KMS-11 (cell line): ENCODE results near the gene VSNL1.
"Not testable (repeated sequence)": the region's sequence is repeated elsewhere in the genome, so short reads cannot be mapped to it uniquely, and the experiment has no call there.

ENCODE experiments used
- H2AFZ ChIP-seq: fragments of 200-600 bp; sonication (generic); 2 replicates; pipeline ENCODE4 v1.6.1; 2016; ENCODE audit warnings: antibody characterized with exemption, mixed run types, low read depth
- H3K27ac ChIP-seq: fragments of 200-600 bp; sonication (generic); 2 replicates; pipeline ENCODE4 v1.6.1; 2016; ENCODE audit warnings: mild to moderate bottlenecking, mixed run types
- H3K27me3 ChIP-seq: fragments of 200-600 bp; sonication (generic); 2 replicates; pipeline ENCODE4 v1.6.1; 2017; ENCODE audit warnings: mild to moderate bottlenecking, low read depth, mixed run types, moderate library complexity; ENCODE audit not compliant: insufficient read depth
- H3K36me3 ChIP-seq: fragments of 200-600 bp; sonication (generic); 2 replicates; pipeline ENCODE4 v1.6.1; 2017; ENCODE audit warnings: mild to moderate bottlenecking, mixed run types; ENCODE audit not compliant: insufficient read depth
- H3K4me1 ChIP-seq: fragments of 200-600 bp; sonication (generic); 2 replicates; pipeline ENCODE4 v1.6.1; 2016; ENCODE audit warnings: mild to moderate bottlenecking, low read depth, mixed run types; ENCODE audit not compliant: poor library complexity, severe bottlenecking
- H3K4me2 ChIP-seq: fragments of 200-600 bp; sonication (generic); 2 replicates; pipeline ENCODE4 v1.7.0; 2016; ENCODE audit warnings: mild to moderate bottlenecking, mixed run types
- H3K4me3 ChIP-seq: fragments of 200-600 bp; sonication (generic); IDR thresholded peaks from 2 replicates; pipeline ENCODE4 v1.6.1; 2017; ENCODE audit warnings: low read depth, low read length, mixed read lengths; ENCODE audit not compliant: insufficient read depth
- H3K79me2 ChIP-seq: fragments of 200-600 bp; sonication (generic); 2 replicates; pipeline ENCODE4 v1.6.1; 2016; ENCODE audit warnings: low read depth, mixed run types; ENCODE audit not compliant: insufficient read depth
- H3K9ac ChIP-seq: fragments of 200-600 bp; sonication (generic); 2 replicates; pipeline ENCODE4 v1.6.1; 2016; ENCODE audit warnings: mild to moderate bottlenecking, mixed run types
- H4K20me1 ChIP-seq: fragments of 200-600 bp; sonication (generic); 2 replicates; pipeline ENCODE4 v1.6.1; 2016; ENCODE audit warnings: mild to moderate bottlenecking, mixed run types; ENCODE audit not compliant: insufficient read depth
- TF ChIP-seq, protein P1 (sequence below): fragments of 200-600 bp; sonication (generic); conservative IDR thresholded peaks from 2 replicates; pipeline ENCODE4 v1.6.1; 2017; ENCODE audit warnings: low read depth, mild to moderate bottlenecking, antibody characterized with exemption, low read length, moderate library complexity, mixed read lengths

VSNL1 gene

DNA sequence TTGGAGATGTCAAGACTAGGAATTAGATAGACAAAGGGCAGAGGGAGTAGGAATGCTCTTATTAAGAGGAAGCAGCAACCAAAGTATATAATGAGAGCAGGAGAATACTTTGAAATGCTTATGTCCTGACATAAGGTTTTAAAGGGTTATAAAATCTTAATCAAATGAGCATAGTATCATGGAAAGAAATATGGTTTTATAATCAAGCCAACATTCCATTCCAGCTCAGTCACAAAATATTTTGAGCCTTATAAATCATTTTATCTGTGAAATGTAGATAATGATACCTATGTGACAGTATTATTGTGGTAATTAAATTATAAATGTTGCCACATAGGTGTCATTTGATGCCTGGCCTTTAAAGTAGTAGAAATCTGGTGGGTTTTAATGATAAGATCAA, 17.6 kb downstream of the VSNL1 start:
- Histone ChIP-seq H3K4me2 (no peak overlapping the region), H3K4me1 (no peaks in the 10 kb centered on the region), H3K27me3 (no peaks in the 10 kb centered on the region), H3K9ac (no peak overlapping the region), H3K27ac (no peak overlapping the region), H3K79me2 (no peaks in the 10 kb centered on the region), H3K36me3 (no peaks in the 10 kb centered on the region), H3K4me3 (no peak overlapping the region), H2AFZ (no peak overlapping the region), H4K20me1 (no peaks in the 10 kb centered on the region)
- TF ChIP-seq, protein P1, sequence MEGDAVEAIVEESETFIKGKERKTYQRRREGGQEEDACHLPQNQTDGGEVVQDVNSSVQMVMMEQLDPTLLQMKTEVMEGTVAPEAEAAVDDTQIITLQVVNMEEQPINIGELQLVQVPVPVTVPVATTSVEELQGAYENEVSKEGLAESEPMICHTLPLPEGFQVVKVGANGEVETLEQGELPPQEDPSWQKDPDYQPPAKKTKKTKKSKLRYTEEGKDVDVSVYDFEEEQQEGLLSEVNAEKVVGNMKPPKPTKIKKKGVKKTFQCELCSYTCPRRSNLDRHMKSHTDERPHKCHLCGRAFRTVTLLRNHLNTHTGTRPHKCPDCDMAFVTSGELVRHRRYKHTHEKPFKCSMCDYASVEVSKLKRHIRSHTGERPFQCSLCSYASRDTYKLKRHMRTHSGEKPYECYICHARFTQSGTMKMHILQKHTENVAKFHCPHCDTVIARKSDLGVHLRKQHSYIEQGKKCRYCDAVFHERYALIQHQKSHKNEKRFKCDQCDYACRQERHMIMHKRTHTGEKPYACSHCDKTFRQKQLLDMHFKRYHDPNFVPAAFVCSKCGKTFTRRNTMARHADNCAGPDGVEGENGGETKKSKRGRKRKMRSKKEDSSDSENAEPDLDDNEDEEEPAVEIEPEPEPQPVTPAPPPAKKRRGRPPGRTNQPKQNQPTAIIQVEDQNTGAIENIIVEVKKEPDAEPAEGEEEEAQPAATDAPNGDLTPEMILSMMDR, result no peak

DNA sequence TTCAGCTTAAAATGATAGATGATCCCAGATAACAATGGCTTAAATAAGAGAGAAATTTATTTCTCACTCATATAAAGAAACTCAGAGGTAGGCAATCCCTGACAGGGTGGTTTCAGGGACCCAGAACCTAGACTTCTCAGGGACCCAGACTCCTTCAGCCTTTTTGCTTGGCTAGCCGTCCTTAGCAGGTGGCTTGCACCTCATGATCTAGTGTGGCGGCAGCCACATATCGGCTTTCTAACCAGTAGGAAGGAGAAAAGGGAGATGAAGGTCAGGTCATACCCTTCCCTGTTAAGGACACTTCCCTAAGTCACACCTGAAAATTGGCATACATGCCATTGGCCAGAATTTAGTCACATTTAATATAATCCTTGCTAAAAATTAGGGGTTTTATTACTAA, 18.4 kb downstream of the VSNL1 start:
- Histone ChIP-seq H3K27ac (no peak overlapping the region), H3K4me3 (no peak overlapping the region), H3K4me2 (no peak overlapping the region), H3K79me2 (no peaks in the 10 kb centered on the region), H3K27me3 (no peaks in the 10 kb centered on the region), H4K20me1 (no peaks in the 10 kb centered on the region), H2AFZ (no peak overlapping the region), H3K4me1 (no peaks in the 10 kb centered on the region), H3K9ac (no peak overlapping the region), H3K36me3 (no peaks in the 10 kb centered on the region)
- TF ChIP-seq, protein P1, result no peak

DNA sequence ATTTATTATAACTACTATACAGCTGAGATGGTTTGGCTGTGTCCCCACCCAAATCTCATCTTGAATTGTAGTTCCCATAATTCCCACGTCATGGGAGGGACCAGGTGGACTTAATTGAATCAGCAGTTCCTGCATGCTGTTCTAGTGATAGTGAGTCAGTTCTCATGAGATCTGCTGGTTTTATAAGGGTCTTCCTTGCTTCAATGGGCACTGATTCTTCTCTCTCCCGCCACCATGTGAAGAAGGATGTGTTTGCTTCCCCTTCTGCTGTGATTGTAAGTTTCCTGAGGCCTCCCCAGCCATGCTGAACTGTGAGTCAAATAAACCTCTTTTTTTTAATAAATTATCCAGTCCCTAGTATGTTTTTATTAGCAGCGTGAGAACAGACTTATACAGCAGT, 25.2 kb downstream of the VSNL1 start:
- H3K27me3 ChIP-seq, H3K4me3 ChIP-seq, H2AFZ ChIP-seq, H3K79me2 ChIP-seq, H3K36me3 ChIP-seq, H3K27ac ChIP-seq, H3K9ac ChIP-seq, H4K20me1 ChIP-seq, H3K4me2 ChIP-seq, H3K4me1 ChIP-seq: not testable (repeated sequence)

DNA sequence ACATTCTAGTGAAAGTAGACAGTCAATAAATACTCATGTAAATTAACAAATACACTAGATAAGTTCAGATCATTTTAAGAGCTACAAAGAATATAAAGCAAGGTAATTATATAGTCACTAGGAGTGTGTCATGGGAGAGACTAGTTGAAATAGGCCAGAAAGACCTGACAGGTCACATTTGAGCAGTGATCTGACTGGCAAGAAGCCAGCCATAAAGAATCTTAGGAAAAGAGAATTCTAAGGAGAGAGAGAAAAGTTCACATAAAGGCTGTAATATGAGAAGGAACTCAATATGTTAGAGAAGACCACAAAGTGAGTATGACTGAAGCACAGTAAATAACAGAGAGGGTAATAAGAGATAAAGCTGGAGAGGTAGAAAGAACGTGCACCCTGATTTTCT, 31.2 kb downstream of the VSNL1 start:
- Histone ChIP-seq H3K4me2 (no peak overlapping the region), H3K27ac (no peak overlapping the region), H3K9ac (no peak overlapping the region), H3K4me3 (no peak overlapping the region), H3K4me1 (no peaks in the 10 kb centered on the region), H2AFZ (no peak overlapping the region), H3K36me3 (no peaks in the 10 kb centered on the region), H3K27me3 (no peaks in the 10 kb centered on the region), H4K20me1 (no peaks in the 10 kb centered on the region), H3K79me2 (no peaks in the 10 kb centered on the region)
- TF ChIP-seq, protein P1, result no peak

DNA sequence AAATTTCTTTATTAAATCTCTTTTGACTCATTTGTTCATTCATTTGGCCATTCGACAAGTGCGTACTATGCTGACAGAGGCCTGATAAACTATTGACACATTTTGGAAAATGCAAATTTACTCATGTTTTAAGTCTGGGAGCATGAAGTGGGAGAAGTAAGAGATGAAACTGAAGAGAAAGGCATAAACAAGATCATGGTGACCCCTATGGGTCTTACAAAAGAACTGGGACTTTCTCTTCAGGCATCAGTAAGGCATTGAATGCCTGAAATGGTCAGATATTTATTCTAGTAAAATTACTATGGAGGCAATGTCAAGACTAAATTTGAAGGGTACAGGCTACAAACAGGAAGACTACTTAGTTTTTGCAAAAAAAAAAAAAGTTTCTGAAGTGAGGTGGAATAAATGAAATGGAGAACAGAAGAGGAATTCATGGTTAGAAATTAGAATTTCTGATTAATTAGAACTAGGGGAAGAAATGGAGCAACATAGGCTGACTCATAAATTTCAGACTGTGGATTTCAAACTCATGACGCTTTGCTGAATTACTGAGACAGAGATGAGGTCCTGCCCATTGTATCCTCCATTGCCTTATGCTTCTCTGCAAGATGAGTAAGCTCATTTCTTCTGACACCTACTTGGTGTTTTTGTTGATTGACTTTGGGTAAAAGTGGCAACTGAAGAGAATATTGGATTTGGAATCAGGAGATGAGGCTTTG, 32.7 kb downstream of the VSNL1 start:
- no peaks in the 10 kb centered on the region for H3K79me2 ChIP-seq

More for the DNA sequence above, 32.7 kb downstream of the VSNL1 start:
- TF ChIP-seq, protein P1, result no peak
- Histone ChIP-seq H3K36me3 (no peaks in the 10 kb centered on the region), H3K4me1 (no peaks in the 10 kb centered on the region), H4K20me1 (no peaks in the 10 kb centered on the region), H3K4me2 (no peak overlapping the region), H3K4me3 (no peak overlapping the region), H3K27ac (no peak overlapping the region), H2AFZ (no peak overlapping the region), H3K9ac (no peak overlapping the region), H3K27me3 (no peaks in the 10 kb centered on the region)
